ENCODE data around the gene HSD17B7. TPM values are rescaled to one million over a fixed set of nuclear protein-coding genes. Genes with fewer than 3 reads are reported as not detected.

Gene HSD17B7
- total and polyA plus RNA-seq, 2 donors (not counting 1 experiment from before 2014, with no cell fraction given) = 38.9 to 41.5 TPM

- CTCF ChIA-PET = interaction anchor here (0.7 to 4.6 kb wide), 3 partner anchors 10 to 801 kb away, joined by 3 to 77 read pairs (median 4); no protein-coding TSS in a partner anchor
- intact Hi-C loops (cut with micrococcal nuclease) = no loop called here
- H3K36me3 ChIP-seq (replicated peaks in 1 of 2; ENCODE audit: control extremely low read depth in 1 of 2, control insufficient read depth in 1 of 2, extremely low read depth in 1 of 2, insufficient read depth in 2 of 2, low read length in 1 of 2) = no peaks in the 10 kb centered on the region
These were observed 60.8 kb downstream of the HSD17B7 start for GRCh38 chr1:162851341-162851740.

GRCh38 chr1:162854245-162854882 lies 63.9 kb downstream of the HSD17B7 start:
- ATAC-seq (ENCODE audit: low read depth) (peak; percentile 41), DNase-seq (peak; percentile 57)
- Histone ChIP-seq H3K27me3 (replicated peaks in 1 of 4; ENCODE audit: control extremely low read depth in 1 of 4, control insufficient read depth in 3 of 4, insufficient read depth in 4 of 4, low read length in 3 of 4) (peaks cover 0 to 4% (median 0%) of the 10 kb centered on the region in 4 experiments), H4K20me1 (ENCODE audit: control insufficient read depth, insufficient read depth, low read length, poor library complexity, severe bottlenecking) (no peaks in the 10 kb centered on the region), H3K9me3 (ENCODE audit: control extremely low read depth in 1 of 3, control insufficient read depth in 2 of 3, insufficient read depth in 1 of 3, low read length in 2 of 3) (no peaks in the 10 kb centered on the region), H3K79me2 (ENCODE audit: control insufficient read depth, insufficient read depth, low read length) (no peaks in the 10 kb centered on the region), H3K9ac (ENCODE audit: low read length) (no peak overlapping the region), H3K4me3 (ENCODE audit: control extremely low read depth in 1 of 5, extremely low read depth in 1 of 5, insufficient read depth in 1 of 5, low read depth in 2 of 5, low read length in 4 of 5) (no peak overlapping the region), H3K4me1 (ENCODE audit: control insufficient read depth in 2 of 2, insufficient read depth in 2 of 2, low read length in 2 of 2) (no peaks in the 10 kb centered on the region), H3K36me3 (replicated peaks in 1 of 2; ENCODE audit: control extremely low read depth in 1 of 2, control insufficient read depth in 1 of 2, extremely low read depth in 1 of 2, insufficient read depth in 2 of 2, low read length in 1 of 2) (no peaks in the 10 kb centered on the region), H3K4me2 (replicated peaks; ENCODE audit: low read depth, low read length, poor library complexity, severe bottlenecking) (no peak overlapping the region), H2AFZ (ENCODE audit: insufficient read depth, low read depth, low read length, poor library complexity, severe bottlenecking) (no peak overlapping the region), H3K27ac (ENCODE audit: low read length in 2 of 2) (no peak overlapping the region)
- Mint-ChIP-seq H3K9me3 (ENCODE audit: insufficient read depth) (no peaks in the 10 kb centered on the region), H3K4me1 (no peaks in the 10 kb centered on the region), H3K27me3 (peaks cover 9% of the 10 kb centered on the region), H3K4me3 (no peak overlapping the region), H3K27ac (no peak overlapping the region)
- TF ChIP-seq, protein P1, sequence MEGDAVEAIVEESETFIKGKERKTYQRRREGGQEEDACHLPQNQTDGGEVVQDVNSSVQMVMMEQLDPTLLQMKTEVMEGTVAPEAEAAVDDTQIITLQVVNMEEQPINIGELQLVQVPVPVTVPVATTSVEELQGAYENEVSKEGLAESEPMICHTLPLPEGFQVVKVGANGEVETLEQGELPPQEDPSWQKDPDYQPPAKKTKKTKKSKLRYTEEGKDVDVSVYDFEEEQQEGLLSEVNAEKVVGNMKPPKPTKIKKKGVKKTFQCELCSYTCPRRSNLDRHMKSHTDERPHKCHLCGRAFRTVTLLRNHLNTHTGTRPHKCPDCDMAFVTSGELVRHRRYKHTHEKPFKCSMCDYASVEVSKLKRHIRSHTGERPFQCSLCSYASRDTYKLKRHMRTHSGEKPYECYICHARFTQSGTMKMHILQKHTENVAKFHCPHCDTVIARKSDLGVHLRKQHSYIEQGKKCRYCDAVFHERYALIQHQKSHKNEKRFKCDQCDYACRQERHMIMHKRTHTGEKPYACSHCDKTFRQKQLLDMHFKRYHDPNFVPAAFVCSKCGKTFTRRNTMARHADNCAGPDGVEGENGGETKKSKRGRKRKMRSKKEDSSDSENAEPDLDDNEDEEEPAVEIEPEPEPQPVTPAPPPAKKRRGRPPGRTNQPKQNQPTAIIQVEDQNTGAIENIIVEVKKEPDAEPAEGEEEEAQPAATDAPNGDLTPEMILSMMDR (IDR thresholded peaks at IDR 0.05) = peak; percentile 74
- no peak for TF ChIP-seq EZH2 (IDR thresholded peaks at IDR 0.05; ENCODE audit: borderline replicate concordance, insufficient read depth, low read depth, low read length, poor library complexity, severe bottlenecking)
- WGBS (ENCODE audit: insufficient coverage) = 0% methylated on average over 1 of the region's 4 CpGs
- ChIA-PET CTCF (interaction anchor here (0.8 to 4.6 kb wide), 8 partner anchors 10 to 467 kb away, joined by 3 to 77 read pairs (median 6); partner anchors contain the start of gene NUF2), POLR2A (no interaction called here)
- intact Hi-C loops (cut with micrococcal nuclease) = no loop called here

More at GRCh38 chr1:162851341-162851740, 60.8 kb downstream of the HSD17B7 start:
- H3K79me2 ChIP-seq (ENCODE audit: control insufficient read depth, insufficient read depth, low read length) = no peaks in the 10 kb centered on the region
- TF ChIP-seq EZH2 (IDR thresholded peaks at IDR 0.05; ENCODE audit: borderline replicate concordance, insufficient read depth, low read depth, low read length, poor library complexity, severe bottlenecking) = no peak
- TF ChIP-seq, protein P1 (IDR thresholded peaks at IDR 0.05) = no peak
- no peaks in the 10 kb centered on the region for H4K20me1 ChIP-seq (ENCODE audit: control insufficient read depth, insufficient read depth, low read length, poor library complexity, severe bottlenecking)
- POLR2A ChIA-PET = no interaction called here
- WGBS (ENCODE audit: insufficient coverage) = 100% methylated on average over 1 of the region's 1 CpG
- H3K4me2 ChIP-seq (replicated peaks; ENCODE audit: low read depth, low read length, poor library complexity, severe bottlenecking) = no peak overlapping the region
- no peak overlapping the region for H3K27ac ChIP-seq (ENCODE audit: low read length in 2 of 2)
- ATAC-seq (ENCODE audit: low read depth) = no peak
- no peaks in the 10 kb centered on the region for H3K4me1 Mint-ChIP-seq
- H3K4me3 Mint-ChIP-seq = no peak overlapping the region
- H3K4me3 ChIP-seq (ENCODE audit: control extremely low read depth in 1 of 5, extremely low read depth in 1 of 5, insufficient read depth in 1 of 5, low read depth in 2 of 5, low read length in 4 of 5) = no peak overlapping the region
- H3K27ac Mint-ChIP-seq = no peak overlapping the region
- no peak overlapping the region for H2AFZ ChIP-seq (ENCODE audit: insufficient read depth, low read depth, low read length, poor library complexity, severe bottlenecking)
- peaks cover 13% of the 10 kb centered on the region for H3K27me3 Mint-ChIP-seq
- H3K9ac ChIP-seq (ENCODE audit: low read length) = no peak overlapping the region
- H3K27me3 ChIP-seq (replicated peaks in 1 of 4; ENCODE audit: control extremely low read depth in 1 of 4, control insufficient read depth in 3 of 4, insufficient read depth in 4 of 4, low read length in 3 of 4) = peaks cover 0 to 4% (median 0%) of the 10 kb centered on the region in 4 experiments
- H3K9me3 Mint-ChIP-seq (ENCODE audit: insufficient read depth) = no peaks in the 10 kb centered on the region
- no peak for DNase-seq
- H3K9me3 ChIP-seq (ENCODE audit: control extremely low read depth in 1 of 3, control insufficient read depth in 2 of 3, insufficient read depth in 1 of 3, low read length in 2 of 3) = no peaks in the 10 kb centered on the region
- H3K4me1 ChIP-seq (ENCODE audit: control insufficient read depth in 2 of 2, insufficient read depth in 2 of 2, low read length in 2 of 2) = no peaks in the 10 kb centered on the region

All from B cell (primary cell).